HT-29 (cell line): ENCODE results near the gene IL10. TPM values are rescaled to one million over a fixed set of nuclear protein-coding genes. Genes with fewer than 3 reads are reported as not detected.
"Not testable (repeated sequence)": the region's sequence is repeated elsewhere in the genome, so short reads cannot be mapped to it uniquely, and the experiment has no call there.

Source experiments
- DNase-seq: peaks from one replicate; pipeline ENCODE4 v3.0.0-alpha.2; 2015; ENCODE audit warnings: low spot score
- total RNA-seq: library from RNA; depleted of rRNA; stranded (reverse); fragments of >200 nt; shearing (Covaris generic); gene quantifications from 2 replicates; pipeline ENCODE4 v1.2.3, GENCODE V29; 2014

IL10 gene
- total RNA-seq, 1 experiment from 2014 or later = not detected

- DNase-seq = no peak
Measured at GRCh38 chr1:206794294-206794908, 22.1 kb upstream of the IL10 start.

DNA sequence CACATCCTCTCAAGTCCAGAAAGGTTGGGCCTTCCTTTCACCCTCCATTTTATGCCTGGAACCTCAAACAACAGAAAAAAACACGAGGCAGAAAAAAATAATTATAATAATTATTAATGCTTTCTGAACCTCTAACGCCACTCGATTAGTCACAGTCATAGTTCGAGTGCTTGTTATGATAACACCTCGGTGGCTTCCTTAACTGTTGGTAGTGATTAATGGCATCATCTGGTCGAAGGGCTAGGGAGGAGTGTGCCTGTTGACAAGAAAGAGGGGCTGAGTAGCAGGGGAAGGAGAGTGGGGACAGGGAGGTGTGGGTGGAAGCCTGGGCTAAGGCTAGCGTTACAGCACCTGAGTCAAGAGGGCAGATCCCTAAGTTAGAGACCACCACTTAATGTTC lies 21.3 kb upstream of the IL10 start:
- no peak for DNase-seq

GRCh38 chr1:206792939-206793607 lies 20.8 kb upstream of the IL10 start:
- no peak for DNase-seq

DNA sequence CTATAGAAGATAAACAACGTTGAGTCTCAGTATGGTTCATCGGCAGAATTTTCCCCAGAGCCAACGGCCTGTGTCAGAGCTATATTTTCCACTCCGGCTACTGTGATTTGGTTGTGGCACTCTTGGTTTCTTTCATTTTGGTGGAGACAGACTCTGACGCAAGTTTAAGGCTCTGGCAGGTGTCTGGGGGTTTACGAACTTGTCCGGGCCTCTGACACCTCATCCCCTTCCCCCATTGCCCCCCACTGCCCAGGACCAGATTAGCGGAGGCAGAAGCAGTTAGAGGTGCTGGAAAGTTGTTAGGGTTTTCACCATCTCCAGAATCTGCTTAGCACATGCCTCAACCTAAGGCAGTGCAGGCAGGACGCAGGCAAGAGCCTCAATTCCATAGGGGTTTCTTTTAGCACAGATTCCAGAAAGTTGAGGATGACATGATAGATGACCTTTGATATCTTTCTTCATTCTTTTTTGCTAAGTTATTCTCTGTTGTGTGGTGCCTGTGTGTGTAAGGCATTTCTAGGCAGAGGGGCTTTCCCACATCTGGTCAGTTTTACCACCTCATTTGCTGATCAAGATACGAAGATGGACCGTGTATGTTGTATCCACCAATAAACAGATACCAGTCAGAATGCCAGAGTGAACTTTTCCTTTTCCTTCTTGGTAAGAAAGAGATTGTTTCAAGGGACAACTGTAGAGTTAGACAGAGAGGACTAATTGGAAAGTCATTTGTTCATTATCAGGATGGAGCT lies 18.4 kb upstream of the IL10 start:
- no peak for DNase-seq

DNA sequence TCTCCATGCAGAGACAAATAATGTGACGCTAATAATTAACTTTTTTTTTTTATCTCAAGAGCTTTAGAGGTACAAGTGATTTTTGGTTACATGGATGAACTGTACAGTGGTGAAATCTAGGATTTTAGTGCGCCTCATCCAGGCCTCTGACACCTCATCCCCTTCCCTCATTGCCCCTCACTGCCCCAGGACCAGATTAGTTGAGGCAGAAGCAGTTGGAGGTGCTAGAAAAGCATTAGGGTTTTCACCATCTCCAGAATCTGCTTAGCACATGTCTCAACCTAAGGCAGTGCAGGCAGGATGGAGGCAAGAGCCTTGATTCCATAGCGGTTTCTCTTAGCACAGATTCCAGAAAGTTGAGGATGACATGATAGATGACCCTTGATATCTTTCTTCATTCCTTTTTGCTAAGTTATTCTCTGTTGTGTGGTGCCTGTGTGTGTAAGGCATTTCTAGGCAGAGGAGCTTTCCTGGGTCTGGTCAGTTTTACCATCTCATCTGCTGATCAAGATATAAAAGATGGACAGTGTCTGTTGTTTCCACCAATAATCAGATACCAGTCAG lies 16.3 kb upstream of the IL10 start:
- no peak for DNase-seq

DNA sequence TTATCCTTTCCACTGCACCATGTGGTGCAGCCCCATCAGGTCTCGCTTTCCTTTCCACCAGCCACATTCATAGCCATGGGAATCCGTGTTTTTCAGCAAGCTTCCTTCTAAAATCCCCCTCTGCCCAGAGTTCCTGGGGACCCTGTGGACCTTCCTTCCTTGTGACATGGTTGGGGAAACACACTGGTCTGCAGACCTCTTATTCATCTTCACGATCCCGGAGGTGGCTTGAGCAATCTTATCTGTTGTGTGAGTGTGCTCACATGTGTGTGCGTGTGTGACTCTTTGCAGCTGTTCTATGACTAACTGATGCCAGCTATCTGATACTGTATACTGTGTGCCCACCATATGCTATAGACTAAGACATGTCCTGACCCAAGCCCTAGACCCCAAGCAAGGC lies 15.6 kb upstream of the IL10 start:
- DNase-seq = no peak

- DNase-seq = no peak
Measured at GRCh38 chr1:206786212-206786886, 14.1 kb upstream of the IL10 start.

GRCh38 chr1:206785182-206785765 lies 13.0 kb upstream of the IL10 start:
- no peak for DNase-seq

- no peak for DNase-seq
Measured at GRCh38 chr1:206784471-206784903, 12.2 kb upstream of the IL10 start.

DNA sequence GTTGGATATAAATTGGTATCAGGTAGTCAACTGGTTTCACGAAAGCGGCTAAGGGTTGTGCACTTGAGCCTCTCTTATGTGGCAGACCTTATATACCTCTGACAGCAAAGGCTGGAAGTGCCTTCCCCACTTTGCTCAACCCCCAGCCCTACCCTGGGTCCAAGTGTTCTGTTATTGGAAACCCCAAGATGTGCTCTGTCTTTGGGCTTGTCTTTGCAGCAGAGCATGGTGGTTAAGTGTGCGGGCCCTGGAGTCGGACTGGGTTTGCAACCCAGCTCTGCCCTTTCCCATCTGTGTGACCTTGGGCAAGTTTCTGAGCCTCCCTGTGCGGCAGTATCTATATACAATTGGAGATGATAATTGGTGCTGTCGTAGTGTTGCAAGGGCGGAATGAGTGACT lies 11.2 kb upstream of the IL10 start:
- no peak for DNase-seq

- no peak for DNase-seq
Measured at GRCh38 chr1:206782448-206782847, 10.2 kb upstream of the IL10 start.

DNA sequence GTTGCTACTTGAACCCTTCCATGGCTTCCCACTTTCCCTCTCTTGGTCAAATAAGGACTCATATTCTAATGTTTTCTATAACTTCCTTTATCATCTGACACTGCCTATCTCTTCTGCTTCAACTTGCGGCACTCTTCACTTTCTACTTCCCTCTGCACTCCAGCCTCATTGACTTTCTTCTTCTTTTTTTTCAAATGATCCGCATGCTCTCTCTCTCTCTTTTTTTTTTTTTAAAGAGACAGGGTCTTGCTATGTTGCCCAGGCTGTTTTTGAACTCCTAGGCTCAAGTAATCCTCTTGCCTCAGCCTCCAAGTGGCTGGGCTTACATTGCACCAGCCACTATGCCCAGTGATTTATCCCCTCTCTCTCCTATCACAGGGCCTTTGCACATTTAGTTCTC lies 7.3 kb upstream of the IL10 start:
- no peak for DNase-seq

DNA sequence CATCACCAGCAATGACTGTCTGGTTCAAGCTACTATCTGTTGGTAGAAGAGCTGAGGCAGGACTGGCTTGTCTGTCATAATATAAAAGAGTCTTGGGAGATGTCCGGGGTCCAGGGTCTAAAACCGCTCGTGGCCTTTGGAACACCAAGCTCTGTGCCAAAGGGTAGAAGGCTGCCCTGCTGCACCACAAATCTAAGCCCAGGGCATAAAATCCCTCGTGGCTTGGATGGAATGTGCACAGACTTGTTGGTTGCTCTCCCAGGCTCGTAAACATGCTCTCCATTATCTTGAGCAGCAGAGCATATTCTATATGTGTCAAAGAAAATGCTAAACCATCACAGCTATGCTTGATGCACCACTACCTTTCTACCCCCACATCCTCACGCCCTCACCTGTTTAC lies 6.6 kb upstream of the IL10 start:
- not testable (repeated sequence) for DNase-seq

GRCh38 chr1:206778031-206778430 lies 5.7 kb upstream of the IL10 start:
- DNase-seq = no peak

DNA sequence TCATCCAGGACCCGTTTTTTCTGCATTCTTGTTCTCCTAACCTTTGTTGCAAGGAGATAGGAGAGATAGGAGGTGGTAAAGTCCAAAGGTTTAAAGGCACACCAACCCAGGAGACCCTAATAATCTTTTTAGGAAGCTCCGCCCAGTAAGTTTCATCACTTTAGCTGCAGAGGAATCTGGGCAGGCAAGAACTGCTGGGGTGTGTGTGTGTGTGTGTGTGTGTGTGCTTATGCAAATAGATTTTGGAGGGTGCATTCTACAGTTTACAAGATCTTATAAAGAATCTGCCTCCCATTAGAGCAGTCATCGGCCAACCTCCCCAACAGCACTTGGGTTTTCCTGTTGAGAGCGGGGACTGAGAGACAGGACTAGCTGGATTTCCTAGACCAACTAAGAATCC lies 3.9 kb upstream of the IL10 start:
- peak; percentile 9 for DNase-seq

GRCh38 chr1:206774093-206774492 lies 1.8 kb upstream of the IL10 start:
- no peak for DNase-seq

DNA sequence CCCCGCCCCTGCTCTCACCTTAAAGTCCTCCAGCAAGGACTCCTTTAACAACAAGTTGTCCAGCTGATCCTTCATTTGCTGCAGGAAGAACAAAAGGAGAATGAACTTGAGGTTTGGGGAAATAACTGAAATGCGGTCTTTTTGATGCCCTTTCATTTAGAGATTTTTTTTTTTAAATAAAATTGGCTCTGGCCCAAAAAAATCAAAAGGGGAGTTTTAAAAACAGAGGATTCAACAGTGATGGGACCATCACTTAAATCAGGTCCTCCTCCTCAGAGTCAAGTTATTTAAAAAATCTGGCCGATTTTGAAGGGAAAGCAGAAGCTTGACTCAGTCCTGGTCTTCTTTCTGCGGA lies 979 bp downstream of the IL10 start:
- no peak for DNase-seq

DNA sequence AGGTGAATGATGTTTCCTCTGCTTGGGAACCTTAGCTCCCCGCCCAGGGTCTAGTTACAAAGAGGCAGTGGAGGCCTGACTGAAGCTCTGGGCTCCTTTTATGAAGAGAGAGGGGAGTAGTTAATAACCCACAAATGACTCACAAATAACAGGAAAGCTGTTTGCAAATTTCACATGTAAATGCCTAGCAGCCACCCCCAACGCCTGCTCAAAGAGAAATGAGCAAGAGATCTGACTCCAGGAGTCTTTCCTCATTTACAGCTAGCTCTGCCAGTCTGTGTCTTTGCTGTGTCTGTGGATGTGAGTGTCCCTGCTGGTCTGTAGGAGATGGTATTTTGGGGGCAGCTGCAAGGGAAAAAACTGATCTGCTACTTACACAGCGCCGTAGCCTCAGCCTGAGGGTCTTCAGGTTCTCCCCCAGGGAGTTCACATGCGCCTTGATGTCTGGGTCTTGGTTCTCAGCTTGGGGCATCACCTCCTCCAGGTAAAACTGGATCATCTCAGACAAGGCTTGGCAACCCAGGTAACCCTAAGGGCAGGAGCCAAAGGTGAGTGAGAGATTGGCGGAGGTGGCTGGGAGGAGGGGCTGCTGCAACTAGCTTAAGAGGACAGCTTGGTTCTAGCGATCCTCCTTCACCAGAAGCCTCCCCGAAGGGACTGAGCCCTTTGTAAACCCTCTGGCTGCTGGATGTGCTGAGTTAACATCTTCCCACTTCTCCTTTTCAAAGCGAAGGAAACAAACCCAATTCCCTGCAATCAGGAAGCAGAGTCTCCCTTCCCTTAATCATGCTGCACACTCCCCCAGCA lies 1.6 kb downstream of the IL10 start, which contains the start of gene IL19:
Gene IL19 (plus strand): TSS at position 243 of the 807 bp plus-strand sequence. CDS start 65,890 bp downstream, outside the sequence.
- DNase-seq = no peak

DNA sequence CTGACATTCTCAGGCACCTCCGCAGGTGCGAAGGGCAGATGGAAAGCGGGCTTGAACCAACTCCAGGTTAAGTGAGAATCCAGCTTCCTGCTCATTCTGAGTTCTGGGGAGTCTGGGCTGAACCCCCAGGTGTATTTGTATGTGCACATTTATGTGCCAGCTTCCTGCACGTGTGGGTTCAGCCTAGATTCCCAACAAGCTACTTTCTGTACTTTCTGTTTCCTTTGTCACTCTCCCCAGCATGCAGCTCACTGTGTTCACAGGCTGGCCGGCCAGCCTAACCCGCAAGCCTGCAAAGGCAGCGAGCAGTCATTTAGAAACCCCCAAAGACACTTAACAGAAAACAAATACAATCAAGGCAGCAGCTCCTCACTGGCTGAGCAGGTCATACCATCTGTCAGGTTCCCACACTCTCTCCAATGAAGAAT lies 3.0 kb downstream of the IL10 start:
- no peak for DNase-seq

DNA sequence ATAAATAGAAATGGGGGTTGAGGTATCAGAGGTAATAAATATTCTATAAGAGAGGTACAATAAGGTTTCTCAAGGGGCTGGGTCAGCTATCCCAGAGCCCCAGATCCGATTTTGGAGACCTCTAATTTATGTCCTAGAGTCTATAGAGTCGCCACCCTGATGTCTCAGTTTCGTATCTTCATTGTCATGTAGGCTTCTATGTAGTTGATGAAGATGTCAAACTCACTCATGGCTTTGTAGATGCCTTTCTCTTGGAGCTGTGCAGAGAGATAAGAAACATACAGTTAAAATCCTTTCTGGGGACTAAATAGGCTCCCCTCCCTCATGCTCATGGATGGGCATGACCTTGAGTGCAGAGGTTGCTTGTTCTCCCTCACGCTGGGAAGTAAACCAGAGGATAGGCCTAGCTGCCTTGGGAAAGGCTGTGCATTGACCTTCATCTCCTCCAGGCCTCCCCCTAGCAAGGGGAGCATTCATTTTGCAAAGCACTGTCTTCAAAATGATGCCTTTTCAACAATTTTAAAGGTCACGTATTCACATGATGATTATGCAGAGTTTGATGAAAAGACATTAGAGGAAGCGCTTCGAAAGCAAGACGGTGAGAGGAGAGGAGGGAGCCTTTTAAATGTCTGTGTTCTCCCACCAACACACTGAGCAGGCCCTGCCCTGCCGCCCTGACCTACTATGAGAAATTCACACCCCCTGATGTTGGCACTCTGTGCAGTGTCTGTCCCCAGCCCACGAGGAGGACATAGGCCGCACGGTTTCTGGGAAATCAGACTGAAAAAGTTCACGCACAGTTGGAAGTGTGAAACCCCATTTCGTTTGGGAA lies 3.6 kb downstream of the IL10 start:
- no peak for DNase-seq
